Measurements from ENCODE around the gene DDAH2. TPM values are rescaled to one million over a fixed set of nuclear protein-coding genes. Genes with fewer than 3 reads are reported as not detected.

DDAH2 gene
- 100 to 1,000 TPM; 150 to 153 TPM for total RNA-seq
- 230 TPM for polyA plus RNA-seq (2013, experiment 1 of 2)
- 222 TPM for polyA plus RNA-seq (2013, experiment 2 of 2)
- long read RNA-seq, experiment 1, transcript DDAH2-213 (7 exons, 1,688 nt), result major isoform, 51 of 84 reads
- long read RNA-seq, experiment 1, transcript DDAH2-212 (6 exons, 1,688 nt), result minor isoform, 14 of 84 reads
- long read RNA-seq, experiment 1, partial matches to known transcripts, result 6 of 84 reads
- long read RNA-seq, experiment 1, other reads (novel, unspliced or antisense), result 10 of 84 reads
- long read RNA-seq, experiment 2, transcript DDAH2-213 (7 exons, 1,688 nt), result major isoform, 179 of 240 reads
- long read RNA-seq, experiment 2, transcript DDAH2-212 (6 exons, 1,688 nt), result minor isoform, 11 of 240 reads
- long read RNA-seq, experiment 2, transcript DDAH2-211 (7 exons, 1,330 nt), result minor isoform, 9 of 240 reads
- long read RNA-seq, experiment 2, partial matches to known transcripts, result 14 of 240 reads
- long read RNA-seq, experiment 2, other reads (novel, unspliced or antisense), result 25 of 240 reads
- long read RNA-seq, experiment 3, transcript DDAH2-213 (7 exons, 1,688 nt), result major isoform, 336 of 410 reads
- long read RNA-seq, experiment 3, transcript DDAH2-212 (6 exons, 1,688 nt), result minor isoform, 36 of 410 reads
- long read RNA-seq, experiment 3, transcript DDAH2-211 (7 exons, 1,330 nt), result minor isoform, 17 of 410 reads
- long read RNA-seq, experiment 3, partial matches to known transcripts, result 1 of 410 reads
- long read RNA-seq, experiment 3, other reads (novel, unspliced or antisense), result 19 of 410 reads
- long read RNA-seq, experiment 4, transcript DDAH2-213 (7 exons, 1,688 nt), result major isoform, 864 of 1,300 reads
- long read RNA-seq, experiment 4, transcript DDAH2-212 (6 exons, 1,688 nt), result minor isoform, 255 of 1,300 reads
- long read RNA-seq, experiment 4, transcript DDAH2-211 (7 exons, 1,330 nt), result minor isoform, 62 of 1,300 reads
- long read RNA-seq, experiment 4, transcript DDAH2-218 (6 exons, 937 nt), result minor isoform, 10 of 1,300 reads
- long read RNA-seq, experiment 4, partial matches to known transcripts, result 6 of 1,300 reads
- long read RNA-seq, experiment 4, other reads (novel, unspliced or antisense), result 102 of 1,300 reads

- H3K9me3 ChIP-seq (ENCODE audit: control insufficient read depth, low read length), result no peaks in the 10 kb centered on the region
- H3K4me1 Mint-ChIP-seq, result peaks cover 13% of the 10 kb centered on the region
- peak within 1 kb of the TSS; percentile 97 for H3K27ac ChIP-seq (ENCODE audit: low read depth, low read length)
- peak within 1 kb of the TSS; percentile 92 for H3K4me3 Mint-ChIP-seq
- peak; percentile 78 for TF ChIP-seq CTCF (conservative IDR thresholded peaks at IDR 0.05)
- H3K36me3 ChIP-seq (ENCODE audit: control insufficient read depth, insufficient read depth, low read length), result peaks cover 69% of the 10 kb centered on the region
- peaks cover 62% of the 10 kb centered on the region for H3K36me3 Mint-ChIP-seq (ENCODE audit: low read depth)
- peaks cover 3% of the 10 kb centered on the region for H3K4me1 ChIP-seq (ENCODE audit: control insufficient read depth, insufficient read depth, low read length)
- no peaks in the 10 kb centered on the region for H3K27me3 Mint-ChIP-seq (ENCODE audit: insufficient read depth)
- H3K4me3 ChIP-seq (ENCODE audit: low read length), result peak within 1 kb of the TSS; percentile 88
- peak within 1 kb of the TSS; percentile 84 for H3K9ac ChIP-seq (ENCODE audit: extremely low read depth, low read length, poor library complexity, severe bottlenecking)
- no peaks in the 10 kb centered on the region for H3K9me3 Mint-ChIP-seq
- no peaks in the 10 kb centered on the region for H3K27me3 ChIP-seq (ENCODE audit: control insufficient read depth, insufficient read depth, low read length, poor library complexity, severe bottlenecking)
- no peak for DNase-seq
- H3K27ac Mint-ChIP-seq, result peak within 1 kb of the TSS; percentile 97
- 49 to 68% methylated on average over 13 to 36 of the region's 36 CpGs for WGBS, 2 experiments (ENCODE audit: insufficient coverage in 1 of 2, insufficient read length in 1 of 2)
Measured at GRCh38 chr6:31728767-31729514, at the start of gene DDAH2. Gene DDAH2 (minus strand): TSS chr6:31729299. CDS start chr6:31729161, 138 bp downstream.

- H3K27me3 Mint-ChIP-seq (ENCODE audit: insufficient read depth), result no peaks in the 10 kb centered on the region
- H3K9me3 Mint-ChIP-seq, result no peaks in the 10 kb centered on the region
- H3K4me1 Mint-ChIP-seq, result no peaks in the 10 kb centered on the region
- no peak overlapping the region for H3K27ac Mint-ChIP-seq
- H3K27ac ChIP-seq (ENCODE audit: low read depth, low read length), result no peak overlapping the region
- WGBS, 2 experiments (ENCODE audit: insufficient coverage in 1 of 2, insufficient read length in 1 of 2), result 91 to 100% methylated on average over 5 of the region's 5 CpGs
- H3K36me3 Mint-ChIP-seq (ENCODE audit: low read depth), result peaks cover 29% of the 10 kb centered on the region
- no peak overlapping the region for H3K9ac ChIP-seq (ENCODE audit: extremely low read depth, low read length, poor library complexity, severe bottlenecking)
- H3K4me3 ChIP-seq (ENCODE audit: low read length), result no peak overlapping the region
- no peaks in the 10 kb centered on the region for H3K9me3 ChIP-seq (ENCODE audit: control insufficient read depth, low read length)
- no peak for TF ChIP-seq CTCF (conservative IDR thresholded peaks at IDR 0.05)
- DNase-seq, result no peak
- H3K27me3 ChIP-seq (ENCODE audit: control insufficient read depth, insufficient read depth, low read length, poor library complexity, severe bottlenecking), result no peaks in the 10 kb centered on the region
- H3K36me3 ChIP-seq (ENCODE audit: control insufficient read depth, insufficient read depth, low read length), result peaks cover 31% of the 10 kb centered on the region
- H3K4me1 ChIP-seq (ENCODE audit: control insufficient read depth, insufficient read depth, low read length), result no peaks in the 10 kb centered on the region
- H3K4me3 Mint-ChIP-seq, result no peak overlapping the region
Measured at GRCh38 chr6:31778193-31778592, 49.1 kb upstream of the DDAH2 start.

- Mint-ChIP-seq H3K4me1 (no peaks in the 10 kb centered on the region), H3K36me3 (ENCODE audit: low read depth) (peaks cover 24% of the 10 kb centered on the region), H3K27me3 (ENCODE audit: insufficient read depth) (no peaks in the 10 kb centered on the region), H3K27ac (no peak overlapping the region), H3K4me3 (no peak overlapping the region), H3K9me3 (no peaks in the 10 kb centered on the region)
- TF ChIP-seq CTCF (conservative IDR thresholded peaks at IDR 0.05), result no peak
- H3K27me3 ChIP-seq (ENCODE audit: control insufficient read depth, insufficient read depth, low read length, poor library complexity, severe bottlenecking), result no peaks in the 10 kb centered on the region
- H3K4me3 ChIP-seq (ENCODE audit: low read length), result no peak overlapping the region
- no peak overlapping the region for H3K9ac ChIP-seq (ENCODE audit: extremely low read depth, low read length, poor library complexity, severe bottlenecking)
- no peaks in the 10 kb centered on the region for H3K9me3 ChIP-seq (ENCODE audit: control insufficient read depth, low read length)
- H3K4me1 ChIP-seq (ENCODE audit: control insufficient read depth, insufficient read depth, low read length), result no peaks in the 10 kb centered on the region
- no peak for DNase-seq
- WGBS, 2 experiments (ENCODE audit: insufficient coverage in 1 of 2, insufficient read length in 1 of 2), result 90 to 93% methylated on average over 5 of the region's 5 CpGs
- H3K36me3 ChIP-seq (ENCODE audit: control insufficient read depth, insufficient read depth, low read length), result peaks cover 29% of the 10 kb centered on the region
- H3K27ac ChIP-seq (ENCODE audit: low read depth, low read length), result no peak overlapping the region
Measured at GRCh38 chr6:31777667-31778050, 48.6 kb upstream of the DDAH2 start.

Measured in endodermal cell (in vitro differentiated cells).